ENCODE data around the gene RGS9BP. TPM values are rescaled to one million over a fixed set of nuclear protein-coding genes. Genes with fewer than 3 reads are reported as not detected.
"Not testable (repeated sequence)": the region's sequence is repeated elsewhere in the genome, so short reads cannot be mapped to it uniquely, and the experiment has no call there.

Gene RGS9BP
- total RNA-seq, 2 experiments from 2014 or later, result 0.10 to 0.19 TPM

DNA sequence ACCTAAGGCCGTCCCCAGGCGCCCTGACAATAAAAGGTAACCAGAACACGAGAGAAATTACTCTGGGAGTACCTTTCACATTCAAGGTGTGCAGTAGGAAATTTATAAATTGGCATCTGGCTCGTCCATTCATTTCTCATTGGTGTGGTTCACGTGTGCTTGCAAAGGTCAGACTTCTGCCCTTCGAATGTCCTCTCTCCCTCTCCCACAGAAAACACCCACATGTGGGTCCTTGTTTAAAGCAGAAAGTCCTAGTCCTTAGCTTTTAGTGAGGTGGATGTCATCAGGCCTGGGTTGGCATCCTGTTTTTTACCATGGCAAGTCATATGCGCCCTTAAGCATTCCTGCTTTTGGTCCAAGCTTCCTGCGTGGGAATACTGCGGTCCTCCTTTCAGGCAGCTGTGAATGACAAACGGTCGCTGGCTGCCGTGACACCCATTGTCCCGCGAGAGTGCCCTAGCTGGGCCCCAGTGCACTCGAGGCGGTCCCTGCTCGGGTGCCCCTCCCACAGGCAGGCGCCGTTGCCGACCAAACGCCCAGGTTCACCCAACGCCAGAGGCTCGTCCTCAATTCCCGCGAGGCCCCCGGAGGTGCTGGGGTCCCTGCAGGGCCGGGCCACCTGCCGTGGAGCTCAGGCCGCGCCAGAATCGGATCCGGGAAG, 15.8 kb downstream of the RGS9BP start, which contains the start of gene NUDT19:
Gene NUDT19, plus strand, starts transcription at position 531 of the 661 bp plus-strand sequence. CDS start 140 bp downstream, outside the sequence.
- intact Hi-C loops (cut with micrococcal nuclease), result loop anchor here (1.0 to 5.0 kb wide), 5 partner anchors 16 to 486 kb away; partner anchors contain the start of genes ANKRD27, FAAP24 and RGS9BP
- DNase-seq, result peak; percentile 90
- H3K4me3 Mint-ChIP-seq, result peak within 1 kb of the TSS; percentile 90
- H3K27me3 Mint-ChIP-seq, result no peaks in the 10 kb centered on the region
- ChIA-PET POLR2A (interaction anchor here (0.9 to 1.4 kb wide), 5 partner anchors 9 to 110 kb away, joined by 4 to 8 read pairs (median 5); partner anchors contain the start of genes ANKRD27, PDCD5 and RGS9BP), CTCF (interaction anchor here (0.6 kb wide), 1 partner anchor 304 kb away, joined by 4 read pairs; no protein-coding TSS in a partner anchor)
- peaks cover 23% of the 10 kb centered on the region for H3K36me3 Mint-ChIP-seq
- H3K4me1 Mint-ChIP-seq (ENCODE audit: low read depth), result peaks cover 47% of the 10 kb centered on the region
- peak within 1 kb of the TSS; percentile 87 for H3K27ac Mint-ChIP-seq
- H3K9me3 Mint-ChIP-seq, result peaks cover 3% of the 10 kb centered on the region

DNA sequence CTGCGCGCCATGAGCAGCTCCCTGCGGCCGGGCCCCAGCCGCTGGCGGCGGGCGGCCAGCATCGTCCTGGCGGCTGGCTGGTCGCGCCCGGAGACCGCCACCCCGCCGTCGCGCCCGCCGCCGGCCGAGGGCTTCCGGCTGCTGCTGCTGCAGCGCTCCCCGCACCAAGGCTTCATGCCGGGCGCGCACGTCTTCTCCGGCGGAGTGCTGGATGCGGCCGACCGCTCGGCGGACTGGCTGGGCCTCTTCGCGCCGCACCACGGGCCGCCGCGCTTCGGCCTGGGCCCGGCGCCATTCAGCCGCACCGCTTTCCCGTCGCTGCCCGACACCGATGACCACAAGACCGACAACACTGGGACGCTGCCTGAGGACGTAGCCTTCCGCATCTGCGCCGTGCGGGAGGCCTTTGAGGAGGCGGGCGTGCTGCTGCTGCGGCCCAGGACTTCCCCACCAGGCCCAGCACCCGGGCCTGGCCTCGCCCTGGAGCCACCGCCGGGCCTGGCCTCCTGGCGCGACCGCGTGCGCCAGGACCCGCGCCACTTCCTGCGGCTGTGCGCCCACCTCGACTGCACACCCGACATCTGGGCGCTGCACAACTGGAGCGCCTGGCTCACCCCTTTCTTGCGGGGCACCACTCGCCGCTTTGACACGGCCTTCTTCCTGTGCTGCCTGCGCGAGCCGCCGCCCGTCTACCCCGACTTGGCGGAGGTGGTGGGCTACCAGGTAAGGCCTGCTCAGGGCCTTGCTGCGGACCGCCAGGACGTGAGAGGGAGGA, 16.5 kb downstream of the RGS9BP start:
- intact Hi-C loops (cut with micrococcal nuclease), result loop anchor here (1.0 to 5.0 kb wide), 5 partner anchors 17 to 485 kb away; partner anchors contain the start of genes ANKRD27, FAAP24 and RGS9BP
- H3K9me3 Mint-ChIP-seq, result peaks cover 3% of the 10 kb centered on the region
- H3K27ac Mint-ChIP-seq, result peak overlapping the region; percentile 87
- H3K4me3 Mint-ChIP-seq, result peak overlapping the region; percentile 90
- CTCF ChIA-PET, result interaction anchor here (0.6 kb wide), 1 partner anchor 305 kb away, joined by 4 read pairs; no protein-coding TSS in a partner anchor
- H3K36me3 Mint-ChIP-seq, result peaks cover 24% of the 10 kb centered on the region
- H3K4me1 Mint-ChIP-seq (ENCODE audit: low read depth), result peaks cover 54% of the 10 kb centered on the region
- no peaks in the 10 kb centered on the region for H3K27me3 Mint-ChIP-seq
- POLR2A ChIA-PET, result interaction anchor here (0.9 to 1.4 kb wide), 5 partner anchors 8 to 111 kb away, joined by 4 to 8 read pairs (median 5); partner anchors contain the start of genes ANKRD27, PDCD5 and RGS9BP
- DNase-seq, result peak; percentile 76

DNA sequence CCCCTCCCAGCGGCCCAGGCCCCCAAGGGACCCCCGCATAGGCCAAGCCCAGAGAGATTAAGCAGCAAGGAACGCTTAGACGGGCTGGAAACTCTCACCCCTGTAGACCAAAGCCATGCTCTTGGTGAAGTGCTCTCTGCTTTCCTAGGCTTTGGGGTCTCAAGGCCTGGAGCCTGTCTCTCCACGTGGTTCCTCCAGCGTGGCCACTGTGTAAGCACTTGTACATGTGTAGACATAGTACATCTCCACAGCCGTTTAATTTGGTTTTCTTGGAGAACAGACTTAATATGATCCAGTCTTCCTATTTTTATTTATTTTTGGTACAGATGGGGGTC, 17.0 kb downstream of the RGS9BP start:
- Mint-ChIP-seq H3K9me3 (peaks cover 3% of the 10 kb centered on the region), H3K27me3 (no peaks in the 10 kb centered on the region), H3K27ac (peak overlapping the region; percentile 86), H3K4me3 (peak overlapping the region; percentile 90), H3K4me1 (ENCODE audit: low read depth) (peaks cover 60% of the 10 kb centered on the region), H3K36me3 (peaks cover 30% of the 10 kb centered on the region)
- intact Hi-C loops (cut with micrococcal nuclease), result loop anchor here (5.0 kb wide), 3 partner anchors 100 to 485 kb away; no protein-coding TSS in a partner anchor
- DNase-seq, result no peak
- ChIA-PET CTCF (no interaction called here), POLR2A (no interaction called here)

DNA sequence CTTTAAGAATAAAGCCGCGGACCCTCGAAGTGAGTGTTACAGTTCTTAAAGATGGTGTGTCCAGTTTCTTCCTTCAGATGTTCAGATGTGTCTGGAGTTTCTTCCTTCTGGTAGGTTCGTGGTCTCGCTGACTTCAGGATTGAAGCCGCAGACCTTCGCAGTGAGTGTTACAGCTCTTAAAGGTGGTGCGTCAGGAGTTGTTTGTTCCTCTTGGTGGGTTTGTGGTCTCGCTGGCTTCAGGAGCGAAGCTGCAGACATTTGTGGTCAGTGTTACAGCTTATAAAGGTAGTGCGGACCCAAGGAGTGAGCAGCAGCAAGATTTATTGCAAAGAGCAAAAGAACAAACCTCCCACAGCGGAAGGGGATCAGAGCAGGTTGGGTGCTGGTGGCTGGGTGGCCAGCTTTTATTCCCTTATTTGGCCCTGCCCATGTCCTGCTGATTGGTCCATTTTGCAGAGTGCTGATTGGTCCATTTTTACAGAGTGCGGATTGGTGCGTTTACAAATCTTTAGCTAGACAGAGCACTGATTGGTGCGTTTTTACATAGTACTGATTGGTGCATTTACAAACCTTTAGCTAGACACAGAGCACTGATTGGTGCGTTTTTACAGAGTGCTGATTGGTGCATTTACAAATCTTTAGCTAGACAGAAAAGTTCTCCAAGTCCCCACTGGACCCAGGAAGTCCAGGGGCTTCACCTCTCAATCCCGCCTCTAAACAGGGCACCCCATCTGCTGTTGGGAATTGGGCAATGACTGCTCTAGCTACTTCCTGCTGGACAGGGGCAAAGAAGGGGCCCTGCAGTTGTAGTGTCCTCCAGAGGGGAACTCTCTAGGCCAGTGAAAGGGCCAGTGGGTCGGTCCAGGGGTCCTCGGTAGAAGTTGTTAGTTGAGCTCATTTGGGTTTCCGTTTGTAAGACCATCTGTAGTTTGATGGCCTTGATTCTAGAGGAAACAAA, 17.8 kb downstream of the RGS9BP start:
- peak overlapping the region; percentile 86 for H3K27ac Mint-ChIP-seq
- CTCF ChIA-PET, H3K27me3 Mint-ChIP-seq, H3K9me3 Mint-ChIP-seq: not testable (repeated sequence)
- H3K36me3 Mint-ChIP-seq, result peaks cover 37% of the 10 kb centered on the region
- POLR2A ChIA-PET, result interaction anchor here (0.9 to 1.1 kb wide), 2 partner anchors 20 to 288 kb away, joined by 4 read pairs; partner anchors contain the start of gene DPY19L3
- H3K4me1 Mint-ChIP-seq (ENCODE audit: low read depth), result peaks cover 66% of the 10 kb centered on the region
- peak; percentile 74 for DNase-seq
- H3K4me3 Mint-ChIP-seq, result peak overlapping the region; percentile 90
- intact Hi-C loops (cut with micrococcal nuclease), result loop anchor here (5.0 kb wide), 3 partner anchors 99 to 484 kb away; no protein-coding TSS in a partner anchor

DNA sequence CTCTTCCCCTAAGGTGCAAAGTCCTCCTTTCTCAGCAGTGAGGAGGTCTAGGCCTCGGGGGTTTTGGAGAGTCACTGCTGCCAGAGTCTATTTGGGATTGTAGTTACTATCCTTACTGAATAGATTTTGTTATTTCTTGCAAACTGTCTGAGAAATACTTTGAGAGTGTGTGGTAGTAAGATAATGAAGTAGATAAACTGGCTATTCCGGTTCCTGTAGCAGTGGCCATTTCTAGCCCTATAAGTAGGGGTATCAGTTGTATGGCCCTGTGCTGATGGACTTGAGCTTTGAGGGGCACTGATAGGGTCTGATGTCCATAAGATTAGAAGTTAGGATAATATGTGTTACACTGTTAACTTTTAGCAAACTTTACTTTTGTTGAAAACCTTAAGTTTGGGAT, 18.7 kb downstream of the RGS9BP start:
- Mint-ChIP-seq H3K27ac (peak overlapping the region; percentile 57), H3K36me3 (peaks cover 46% of the 10 kb centered on the region), H3K4me1 (ENCODE audit: low read depth) (peaks cover 66% of the 10 kb centered on the region), H3K4me3 (peak overlapping the region; percentile 90)
- CTCF ChIA-PET, POLR2A ChIA-PET, H3K9me3 Mint-ChIP-seq, DNase-seq, H3K27me3 Mint-ChIP-seq: not testable (repeated sequence)
- intact Hi-C loops (cut with micrococcal nuclease), result loop anchor here (5.0 kb wide), 3 partner anchors 98 to 483 kb away; no protein-coding TSS in a partner anchor

DNA sequence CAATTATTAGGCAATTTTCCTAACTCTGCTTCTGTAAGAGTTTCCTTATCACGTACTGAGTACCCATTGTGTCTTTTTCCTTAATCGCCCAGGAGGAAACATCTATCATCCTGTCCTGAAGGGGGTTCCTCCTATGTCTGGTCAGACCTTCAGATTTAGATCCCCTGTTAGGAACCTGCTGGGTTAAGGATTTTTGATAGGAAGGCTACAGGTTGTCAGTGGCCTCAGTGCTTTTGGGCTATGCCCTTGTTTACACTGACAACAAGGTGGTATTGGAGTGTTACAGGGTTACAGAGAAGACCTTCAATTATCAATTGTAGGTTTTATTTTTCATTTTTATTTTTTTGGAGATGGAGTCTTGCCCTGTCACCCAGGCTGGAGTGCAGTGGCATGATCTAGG, 19.2 kb downstream of the RGS9BP start:
- CTCF ChIA-PET, POLR2A ChIA-PET, H3K27me3 Mint-ChIP-seq, DNase-seq, H3K27ac Mint-ChIP-seq, H3K9me3 Mint-ChIP-seq: not testable (repeated sequence)
- peaks cover 52% of the 10 kb centered on the region for H3K36me3 Mint-ChIP-seq
- intact Hi-C loops (cut with micrococcal nuclease), result loop anchor here (5.0 kb wide), 3 partner anchors 97 to 482 kb away; no protein-coding TSS in a partner anchor
- peak overlapping the region; percentile 90 for H3K4me3 Mint-ChIP-seq
- peaks cover 69% of the 10 kb centered on the region for H3K4me1 Mint-ChIP-seq (ENCODE audit: low read depth)

DNA sequence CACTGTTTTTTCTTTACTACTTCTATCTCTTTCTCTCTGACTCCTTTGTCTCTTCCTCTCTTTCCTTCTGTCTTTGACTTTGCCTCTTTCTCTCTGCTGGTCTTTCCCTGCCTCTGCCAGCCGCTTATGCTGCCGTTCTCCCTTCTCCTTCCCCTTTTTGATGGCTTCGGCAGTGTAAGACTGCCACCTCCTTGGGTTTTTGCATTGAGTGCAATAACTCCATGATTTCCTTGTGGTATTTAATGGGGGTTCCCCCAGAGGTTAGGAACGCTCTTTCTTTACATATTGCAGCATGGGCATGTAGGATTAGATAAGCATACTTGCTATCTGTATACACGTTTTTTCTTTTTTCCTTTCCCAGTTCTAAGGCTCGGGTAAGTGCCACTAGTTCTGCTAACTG, 19.9 kb downstream of the RGS9BP start:
- intact Hi-C loops (cut with micrococcal nuclease); H3K27ac Mint-ChIP-seq; CTCF ChIA-PET; H3K9me3 Mint-ChIP-seq; POLR2A ChIA-PET; DNase-seq; H3K27me3 Mint-ChIP-seq: not testable (repeated sequence)
- peaks cover 57% of the 10 kb centered on the region for H3K36me3 Mint-ChIP-seq
- H3K4me1 Mint-ChIP-seq (ENCODE audit: low read depth), result peaks cover 65% of the 10 kb centered on the region
- H3K4me3 Mint-ChIP-seq, result peak overlapping the region; percentile 0

DNA sequence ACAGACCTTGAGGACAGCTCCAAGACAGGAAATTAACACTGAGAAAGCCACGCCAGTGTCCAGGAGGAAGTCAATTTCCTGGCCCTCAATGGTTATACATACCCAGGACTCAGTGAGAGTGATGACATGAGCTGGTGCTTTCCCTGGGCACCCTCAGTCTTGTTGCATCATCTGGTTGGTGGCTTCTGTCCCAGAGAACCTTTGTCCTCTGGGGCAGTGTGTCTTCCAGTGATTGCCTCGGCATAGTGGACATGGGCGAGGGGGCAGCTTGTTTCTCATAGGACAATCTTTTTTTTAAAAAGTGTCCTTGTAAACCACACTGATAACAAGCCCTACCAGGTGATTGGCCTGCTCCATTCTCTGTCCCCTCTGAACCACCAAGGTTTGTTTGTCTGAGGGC, 21.1 kb downstream of the RGS9BP start:
- H3K36me3 Mint-ChIP-seq, result peaks cover 63% of the 10 kb centered on the region
- intact Hi-C loops (cut with micrococcal nuclease); POLR2A ChIA-PET; H3K4me3 Mint-ChIP-seq; H3K9me3 Mint-ChIP-seq; H3K27me3 Mint-ChIP-seq: not testable (repeated sequence)
- DNase-seq, result peak; percentile 32
- peak overlapping the region; percentile 64 for H3K27ac Mint-ChIP-seq
- CTCF ChIA-PET, result interaction anchor here (0.9 kb wide), 1 partner anchor 20 kb away, joined by 3 read pairs; no protein-coding TSS in a partner anchor
- H3K4me1 Mint-ChIP-seq (ENCODE audit: low read depth), result peaks cover 57% of the 10 kb centered on the region

DNA sequence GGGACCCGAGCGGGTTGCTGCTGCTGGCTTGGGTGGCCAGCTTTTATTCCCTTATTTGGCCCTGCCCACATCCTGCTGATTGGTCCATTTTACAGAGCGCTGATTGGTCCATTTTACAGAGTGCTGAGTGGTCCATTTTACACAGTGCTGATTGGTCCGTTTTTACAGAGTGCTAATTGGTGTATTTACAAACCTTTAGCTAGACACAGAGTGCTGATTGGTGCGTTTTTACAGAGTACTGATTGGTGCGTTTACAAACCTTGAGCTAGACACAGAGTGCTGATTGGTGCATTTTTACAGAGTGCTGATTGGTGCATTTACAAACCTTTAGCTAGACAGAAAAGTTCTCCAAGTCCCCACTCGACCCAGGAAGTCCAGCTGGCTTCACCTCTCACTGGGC, 24.5 kb downstream of the RGS9BP start:
- H3K4me1 Mint-ChIP-seq (ENCODE audit: low read depth), result peaks cover 36% of the 10 kb centered on the region
- intact Hi-C loops (cut with micrococcal nuclease), result not testable (repeated sequence)

DNA sequence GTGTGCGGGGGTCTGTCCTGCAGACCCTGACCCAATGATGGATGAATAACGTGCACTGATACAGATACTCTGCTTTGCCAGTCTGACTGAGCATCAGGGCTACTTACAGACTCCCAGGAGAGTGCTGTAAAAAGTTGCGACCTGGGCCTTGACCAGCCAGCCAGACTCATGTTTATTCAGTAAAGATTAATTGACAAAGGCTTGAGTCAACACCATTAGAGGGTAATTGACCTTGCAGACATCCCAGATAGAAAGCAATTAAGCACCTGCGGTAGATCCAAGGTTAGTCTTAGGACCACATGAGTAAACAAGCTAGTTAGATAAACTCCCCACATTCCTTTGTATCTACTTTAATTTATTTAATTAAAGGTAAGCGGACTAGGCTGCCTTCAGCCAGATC, 26.4 kb downstream of the RGS9BP start:
- H3K9me3 Mint-ChIP-seq, result peaks cover 19% of the 10 kb centered on the region
- no peak overlapping the region for H3K27ac Mint-ChIP-seq
- intact Hi-C loops (cut with micrococcal nuclease), result no loop called here
- H3K4me3 Mint-ChIP-seq, result no peak overlapping the region
- H3K4me1 Mint-ChIP-seq (ENCODE audit: low read depth), result peaks cover 28% of the 10 kb centered on the region
- DNase-seq, result no peak
- ChIA-PET POLR2A (no interaction called here), CTCF (no interaction called here)
- no peaks in the 10 kb centered on the region for H3K27me3 Mint-ChIP-seq
- peaks cover 70% of the 10 kb centered on the region for H3K36me3 Mint-ChIP-seq

More for the DNA sequence above, 24.5 kb downstream of the RGS9BP start:
- H3K4me3 Mint-ChIP-seq, H3K27me3 Mint-ChIP-seq, H3K27ac Mint-ChIP-seq, DNase-seq: not testable (repeated sequence)
- POLR2A ChIA-PET, result interaction anchor here (0.6 to 1.7 kb wide), 2 partner anchors 9 to 106 kb away, joined by 3 to 8 read pairs; partner anchors contain the start of gene NUDT19
- Mint-ChIP-seq H3K9me3 (peaks cover 19% of the 10 kb centered on the region), H3K36me3 (peaks cover 75% of the 10 kb centered on the region)
- CTCF ChIA-PET, result interaction anchor here (0.6 kb wide), 1 partner anchor 489 kb away, joined by 3 read pairs; no protein-coding TSS in a partner anchor

DNA sequence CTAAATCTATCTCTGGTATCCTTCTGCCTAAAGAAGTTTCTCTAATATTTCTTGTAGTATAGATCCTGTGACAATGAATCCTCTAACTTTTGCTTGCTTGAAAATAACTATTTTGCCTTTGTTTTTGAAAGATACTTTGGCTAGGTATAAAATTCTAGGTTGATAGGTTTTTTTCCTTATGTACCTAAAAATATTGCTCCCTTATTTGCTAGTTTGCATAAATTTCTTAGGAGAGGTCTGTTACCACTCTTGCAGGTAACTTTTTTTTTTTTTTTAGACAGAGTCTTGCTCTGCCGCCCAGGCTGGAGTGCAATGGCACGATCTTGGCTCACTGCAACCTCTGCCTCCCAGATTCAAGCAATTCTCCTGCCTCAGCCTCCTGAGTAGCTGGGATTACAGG, 28.4 kb downstream of the RGS9BP start:
- CTCF ChIA-PET; intact Hi-C loops (cut with micrococcal nuclease); H3K27me3 Mint-ChIP-seq; H3K27ac Mint-ChIP-seq; H3K4me3 Mint-ChIP-seq; POLR2A ChIA-PET; DNase-seq: not testable (repeated sequence)
- Mint-ChIP-seq H3K9me3 (peaks cover 19% of the 10 kb centered on the region), H3K4me1 (ENCODE audit: low read depth) (peaks cover 30% of the 10 kb centered on the region), H3K36me3 (peaks cover 56% of the 10 kb centered on the region)

Data from activated CD4-positive, alpha-beta memory T cell treated with anti-CD3 and anti-CD28 coated beads for 36 hours (primary cell).